H1 (cell line): ENCODE measurements around the gene SLC16A2. TPM values are rescaled to one million over a fixed set of nuclear protein-coding genes. Genes with fewer than 3 reads are reported as not detected.

ENCODE experiments used
- CTCF ChIA-PET: fragments of 300-600 bp; sonication (Branson Sonifier 250); formaldehyde crosslinking; loops from one replicate; lab custom pipeline; 2021; ENCODE audit not compliant: partially characterized antibody; lab: Charles Lee
- POLR2A ChIA-PET: fragments of 300-600 bp; sonication (Branson Sonifier 250); formaldehyde crosslinking; loops from one replicate; lab custom pipeline; 2021; ENCODE audit warnings: inconsistent platforms; ENCODE audit not compliant: partially characterized antibody; lab: Charles Lee
- DNase-seq, 2 experiments: peaks; one replicate each; pipeline versions ENCODE4 v3.0.0 to v3.0.0-alpha.2; 2010 to 2022; ENCODE audit warnings: low spot score in 2 of 2, low read depth in 1 of 2, mixed read lengths in 1 of 2
- FAIRE-seq: peaks from 2 replicates; lab custom pipeline; 2011; peaks lifted over from hg19 to GRCh38; lab: Jason Lieb, UNC
- H2AFZ ChIP-seq: 2 replicates; pipeline ENCODE4 v1.8.1; 2012; ENCODE audit warnings: low read length, inconsistent platforms
- H2AK5ac ChIP-seq: 2 replicates; pipeline ENCODE4 v1.6.1; 2013; ENCODE audit warnings: low read depth, low read length
- H2BK120ac ChIP-seq: replicated peaks from 2 replicates; pipeline ENCODE3; 2013; ENCODE audit warnings: low read depth, low read length, inconsistent platforms
- H2BK12ac ChIP-seq: 2 replicates; pipeline ENCODE4 v1.6.1; 2013; ENCODE audit warnings: low read depth, low read length
- H2BK15ac ChIP-seq: 2 replicates; pipeline ENCODE4 v1.6.1; 2013; ENCODE audit warnings: low read length
- H2BK20ac ChIP-seq: 2 replicates; pipeline ENCODE4 v1.6.1; 2013; ENCODE audit warnings: low read length
- H2BK5ac ChIP-seq: 2 replicates; pipeline ENCODE4 v1.6.1; 2013; ENCODE audit warnings: low read depth, low read length
- H3K14ac ChIP-seq: 2 replicates; pipeline ENCODE4 v1.6.1; 2013; ENCODE audit warnings: inconsistent platforms; ENCODE audit not compliant: insufficient read length
- H3K18ac ChIP-seq: 2 replicates; pipeline ENCODE4 v1.6.1; 2013; ENCODE audit warnings: low read length; ENCODE audit errors: extremely low read depth
- H3K23ac ChIP-seq: 2 replicates; pipeline ENCODE4 v1.6.1; 2013; ENCODE audit warnings: inconsistent platforms; ENCODE audit not compliant: insufficient read length
- H3K23me2 ChIP-seq: 2 replicates; pipeline ENCODE4 v1.6.1; 2013; ENCODE audit warnings: low read depth, low read length
- H3K27ac ChIP-seq: 2 replicates; pipeline ENCODE4 v1.6.1; 2011; ENCODE audit warnings: low read depth, low read length, inconsistent platforms
- H3K27me3 ChIP-seq, 4 experiments: replicated peaks in 1 of 4; 1 replicate in 1 of 4; 2 replicates in 3 of 4; pipeline versions ENCODE4 v1.6.1 to v1.8.1; 2011 to 2013; ENCODE audit warnings: low read length in 3 of 4, mild to moderate bottlenecking in 3 of 4, inconsistent platforms in 2 of 4, mixed read lengths in 2 of 4, moderate library complexity in 1 of 4; ENCODE audit not compliant: control insufficient read depth in 3 of 4, insufficient read depth in 3 of 4; ENCODE audit errors: extremely low read depth in 1 of 4
- H3K36me3 ChIP-seq, 4 experiments: 2 replicates each; pipeline versions ENCODE4 v1.6.1 to v1.8.1; 2011 to 2013; ENCODE audit warnings: mild to moderate bottlenecking in 4 of 4, low read length in 3 of 4, moderate library complexity in 2 of 4, control low read depth in 1 of 4, inconsistent platforms in 1 of 4; ENCODE audit not compliant: insufficient read depth in 4 of 4, control insufficient read depth in 2 of 4
- H3K4ac ChIP-seq: replicated peaks from 2 replicates; pipeline ENCODE3; 2013; ENCODE audit warnings: low read length, low read depth, mixed read lengths, inconsistent platforms; ENCODE audit not compliant: insufficient read length
- H3K4me1 ChIP-seq, 4 experiments: replicated peaks in 1 of 4; 1 replicate in 1 of 4; 2 replicates in 3 of 4; pipeline versions ENCODE4 v1.6.1 to v1.8.1; 2011 to 2013; ENCODE audit warnings: low read length in 3 of 4, inconsistent platforms in 2 of 4, mixed read lengths in 1 of 4; ENCODE audit not compliant: insufficient read depth in 4 of 4, control insufficient read depth in 3 of 4
- H3K4me2 ChIP-seq, 2 experiments: 2 replicates each; pipeline versions ENCODE4 v1.6.1 to v1.8.1; 2011 to 2013; ENCODE audit warnings: low read depth in 2 of 2, low read length in 2 of 2, control low read depth in 1 of 2, inconsistent platforms in 1 of 2, mild to moderate bottlenecking in 1 of 2; ENCODE audit not compliant: insufficient read depth in 1 of 2
- H3K4me3 ChIP-seq, 4 experiments: fragments of 200-600, 300-600 bp in 1 of 4; sonication (generic), shearing (Covaris generic), sonication (Bioruptor Twin) in 1 of 4; 2 replicates each; pipeline versions ENCODE4 v1.5.1 to v1.8.1; 2011 to 2016; ENCODE audit warnings: low read length in 4 of 4, low read depth in 3 of 4, control low read depth in 2 of 4, inconsistent platforms in 2 of 4, mild to moderate bottlenecking in 2 of 4, mixed read lengths in 1 of 4, moderate library complexity in 1 of 4; ENCODE audit not compliant: insufficient read depth in 2 of 4; ENCODE audit errors: extremely low read depth in 1 of 4
- H3K56ac ChIP-seq: replicated peaks from 2 replicates; pipeline ENCODE3; 2013; ENCODE audit warnings: low read depth, mild to moderate bottlenecking, mixed read lengths, low read length, inconsistent platforms; ENCODE audit not compliant: insufficient read length
- H3K79me1 ChIP-seq: 2 replicates; pipeline ENCODE4 v1.6.1; 2013; ENCODE audit warnings: low read depth, low read length, control low read depth
- H3K79me2 ChIP-seq, 2 experiments: 2 replicates each; pipeline versions ENCODE4 v1.6.1 to v1.8.1; 2012 to 2013; ENCODE audit warnings: low read length in 2 of 2, mild to moderate bottlenecking in 2 of 2, inconsistent platforms in 1 of 2; ENCODE audit not compliant: insufficient read depth in 2 of 2, control insufficient read depth in 1 of 2
- H3K9ac ChIP-seq, 4 experiments: replicated peaks in 1 of 4; 1 replicate in 1 of 4; 2 replicates in 3 of 4; pipeline versions ENCODE4 v1.6.1 to v1.8.1; 2011 to 2013; ENCODE audit warnings: low read depth in 3 of 4, low read length in 3 of 4, control low read depth in 2 of 4, mild to moderate bottlenecking in 2 of 4, moderate library complexity in 2 of 4, inconsistent platforms in 1 of 4; ENCODE audit errors: extremely low read depth in 1 of 4
- H3K9me3 ChIP-seq, 2 experiments: 2 replicates each; pipeline versions ENCODE4 v1.6.1 to v1.8.1; 2012 to 2013; ENCODE audit warnings: mild to moderate bottlenecking in 2 of 2, moderate library complexity in 2 of 2, control low read depth in 1 of 2, inconsistent platforms in 1 of 2, low read depth in 1 of 2, low read length in 1 of 2, mixed read lengths in 1 of 2; ENCODE audit not compliant: insufficient read depth in 2 of 2
- H4K20me1 ChIP-seq, 2 experiments: replicated peaks in 1 of 2; 2 replicates each; pipeline versions ENCODE3 to v1.8.1; 2011 to 2013; ENCODE audit warnings: inconsistent platforms in 2 of 2, low read length in 2 of 2, mild to moderate bottlenecking in 1 of 2; ENCODE audit not compliant: insufficient read depth in 2 of 2, control insufficient read depth in 1 of 2
- H4K5ac ChIP-seq: 2 replicates; pipeline ENCODE4 v1.6.1; 2013; ENCODE audit warnings: low read length, low read depth, mixed read lengths, inconsistent platforms; ENCODE audit not compliant: insufficient read length
- H4K8ac ChIP-seq: 2 replicates; pipeline ENCODE4 v1.8.0; 2013; ENCODE audit warnings: mild to moderate bottlenecking, moderate library complexity, low read length, inconsistent platforms; ENCODE audit not compliant: insufficient read depth; ENCODE audit errors: extremely low read depth
- H4K91ac ChIP-seq: replicated peaks from 2 replicates; pipeline ENCODE3; 2013; ENCODE audit warnings: low read length, mixed read lengths, inconsistent platforms; ENCODE audit not compliant: insufficient read length
- CEBPB ChIP-seq: IDR thresholded peaks from 2 replicates; pipeline ENCODE4 v1.6.1; 2012; ENCODE audit warnings: low read depth, low read length
- E2F6 ChIP-seq: IDR thresholded peaks from 2 replicates; pipeline ENCODE4 v1.6.1; 2012; ENCODE audit warnings: inconsistent platforms
- GTF2F1 ChIP-seq: IDR thresholded peaks from 2 replicates; pipeline ENCODE4 v1.6.1; 2012; ENCODE audit warnings: low read depth, low read length, improper control_type of control experiment, borderline replicate concordance
- HDAC2 ChIP-seq, 2 experiments: fragments of 300-600 bp in 1 of 2; sonication (generic) in 1 of 2; IDR thresholded peaks; 2 replicates each; pipeline ENCODE4 v1.6.1; 2011 to 2012; ENCODE audit warnings: low read depth in 2 of 2, low read length in 2 of 2, mild to moderate bottlenecking in 2 of 2, moderate library complexity in 2 of 2, borderline replicate concordance in 1 of 2, inconsistent platforms in 1 of 2
- MAX ChIP-seq: IDR thresholded peaks from 2 replicates; pipeline ENCODE4 v1.6.1; 2012; ENCODE audit warnings: inconsistent platforms
- RXRA ChIP-seq: IDR thresholded peaks from 2 replicates; pipeline ENCODE4 v1.6.1; 2011; ENCODE audit warnings: low read depth, mild to moderate bottlenecking, low read length, moderate library complexity; ENCODE audit not compliant: insufficient read depth
- TAF1 ChIP-seq: IDR thresholded peaks from 2 replicates; pipeline ENCODE4 v1.6.1; 2011; ENCODE audit warnings: mild to moderate bottlenecking, low read depth, low read length
- USF2 ChIP-seq: IDR thresholded peaks from 2 replicates; pipeline ENCODE4 v1.6.1; 2011; ENCODE audit warnings: low read length, improper control_type of control experiment
- ZNF274 ChIP-seq: IDR thresholded peaks from 2 replicates; pipeline ENCODE4 v1.7.0; 2012; ENCODE audit warnings: low read length, borderline replicate concordance; ENCODE audit errors: extremely low read depth
- whole genome bisulfite sequencing, 2 experiments: shearing (Covaris generic) in 1 of 2; methylation state at CpG; one replicate each; pipeline versions ENCODE4 v1.1.6 to v1.1.7; 2013 to 2015; ENCODE audit warnings: low lambda C conversion rate in 2 of 2, mixed read lengths in 2 of 2, inconsistent platforms in 1 of 2, low coverage in 1 of 2, missing lambda C conversion rate in 1 of 2; ENCODE audit not compliant: insufficient replicate concordance in 2 of 2, insufficient coverage in 1 of 2, insufficient read length in 1 of 2; ENCODE audit errors: extremely low coverage in 1 of 2, missing lambda C conversion rate in 1 of 2; 5-methylcytosine and 5-hydroxymethylcytosine counted together
- polyA plus RNA-seq, 7 experiments: library from polyadenylated mRNA; depleted of rRNA in 3 of 7; stranded (reverse) in 5 of 7; unstranded in 2 of 7; fragments of >200 nt in 5 of 7; fragments of 200-250 nt in 2 of 7; gene quantifications; 1 replicate in 5 of 7; 2 replicates in 1 of 7; 4 replicates in 1 of 7; pipeline versions ENCODE4 v1.2.1 to v1.2.3, GENCODE V29; 2011 to 2013; ENCODE audit warnings: missing spikeins in 2 of 7, mixed read lengths in 2 of 7
- total RNA-seq: library from RNA; stranded (reverse); fragmentation: NEBNext Ultra II Directional; extraction: Animal tissue kit (Norgen Biotek cat#: 25700); gene quantifications from 2 replicates; pipeline ENCODE4 v1.2.1, GENCODE V29; 2021
- TF ChIP-seq, protein P1 (sequence below): IDR thresholded peaks from 2 replicates; pipeline ENCODE4 v1.6.1; 2011; ENCODE audit warnings: low read depth, mild to moderate bottlenecking, low read length; ENCODE audit not compliant: insufficient read depth

Gene SLC16A2
- total and polyA plus RNA-seq, 2 of the 8 experiments (the other 6 are each of a cell fraction or from before 2014, with no cell fraction given), result 24.4 to 32.2 TPM

- Histone ChIP-seq H3K4me3 (no peak overlapping the region), H4K91ac (no peak overlapping the region), H3K79me2 (no peaks in the 10 kb centered on the region), H2BK5ac (no peak overlapping the region), H3K4me2 (no peak overlapping the region), H4K20me1 (no peaks in the 10 kb centered on the region), H2AFZ (peak overlapping the region; percentile 92; the same call in 1 of the 2 replicates), H2BK15ac (no peak overlapping the region), H3K23me2 (no peaks in the 10 kb centered on the region), H4K8ac (no peak overlapping the region), H2BK120ac (no peak overlapping the region), H3K4ac (no peak overlapping the region), H4K5ac (no peak overlapping the region), H3K36me3 (no peaks in the 10 kb centered on the region), H3K27me3 (no peaks in the 10 kb centered on the region), H2BK20ac (no peak overlapping the region), H3K14ac (no peak overlapping the region), H2BK12ac (0 out of 2 replicates have a peak overlapping the region, but pooled peaks have one; percentile 75), H3K18ac (no peak overlapping the region), H3K23ac (no peak overlapping the region), H3K79me1 (no peaks in the 10 kb centered on the region), H3K9me3 (0 out of 4 replicates have a peak, but pooled peaks cover 0 to 3% of the 10 kb centered on the region in 2 experiments), H3K27ac (no peak overlapping the region), H3K56ac (no peak overlapping the region), H3K4me1 (no peaks in the 10 kb centered on the region), H2AK5ac (no peak overlapping the region), H3K9ac (no peak overlapping the region)
- DNase-seq, result peak in 1 of 2 experiments; percentile 86
- FAIRE-seq, result no peak
- WGBS, 2 experiments, result 26% methylated on average over 23 of the region's 24 CpGs; no CpG with 5 or more reads in 1 of the 2 experiments
- ChIA-PET CTCF (interaction anchor here (0.7 to 1.0 kb wide), 3 partner anchors 18 to 164 kb away, joined by 3 read pairs; no protein-coding TSS in a partner anchor), POLR2A (no interaction called here)
- TF ChIP-seq RXRA (no peak), GTF2F1 (no peak), MAX (peak; percentile 32; the same call in 1 of the 2 replicates), TAF1 (no peak), HDAC2 (IDR thresholded peaks at IDR 0.05; ENCODE audit: borderline replicate concordance in 1 of 2, low read depth in 2 of 2, low read length in 2 of 2) (no peak), USF2 (no peak), E2F6 (peak; percentile 50; the same call in 1 of the 2 replicates), ZNF274 (no peak), CEBPB (0 out of 2 replicates have a peak, but pooled peaks have one; percentile 26)
- TF ChIP-seq, protein P1, sequence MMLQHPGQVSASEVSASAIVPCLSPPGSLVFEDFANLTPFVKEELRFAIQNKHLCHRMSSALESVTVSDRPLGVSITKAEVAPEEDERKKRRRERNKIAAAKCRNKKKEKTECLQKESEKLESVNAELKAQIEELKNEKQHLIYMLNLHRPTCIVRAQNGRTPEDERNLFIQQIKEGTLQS, result no peak
These were observed 129.1 kb downstream of the SLC16A2 start for GRCh38 chrX:74550295-74550802.
